Panc1 (cell line): Measurements from ENCODE around the gene CTNNBIP1. TPM values are rescaled to one million over a fixed set of nuclear protein-coding genes. Genes with fewer than 3 reads are reported as not detected.

ENCODE experiments used
- ATAC-seq: fragments of 200-7000 bp; cut with Tn5 transposase; 2 replicates; pipeline ENCODE4 v1.9.1; 2020; ENCODE audit warnings: mild to moderate bottlenecking, moderate library complexity
- BruUV-seq: library from RNA; stranded (reverse); fragments of 400-500 nt; replicated peaks from 2 replicates; lab custom pipeline; 2021; lab: Mats Ljungman, UMichigan
- CTCF ChIA-PET: fragments of 300-600 bp; sonication (Branson Sonifier 250); formaldehyde crosslinking; loops from one replicate; lab custom pipeline; 2022; ENCODE audit warnings: antibody characterized with exemption; lab: Charles Lee
- POLR2A ChIA-PET: fragments of 300-600 bp; sonication (Branson Sonifier 250); formaldehyde crosslinking; loops from one replicate; lab custom pipeline; 2022; ENCODE audit warnings: antibody characterized with exemption; lab: Charles Lee
- DNase-seq: peaks from one replicate; pipeline ENCODE4 v3.0.0-alpha.2; 2010; ENCODE audit warnings: low read depth, low spot score
- H3K27ac ChIP-seq: 2 replicates; pipeline ENCODE4 v1.5.1; 2011; ENCODE audit warnings: mild to moderate bottlenecking, low read length, inconsistent platforms
- H3K27me3 ChIP-seq: fragments of 200-500 bp; sonication (Bioruptor generic); 2 replicates; pipeline ENCODE4 v1.6.0; 2014; ENCODE audit warnings: low read length, inconsistent platforms; ENCODE audit not compliant: control insufficient read depth, insufficient read depth
- H3K36me3 ChIP-seq: fragments of 200-500 bp; sonication (Bioruptor generic); 2 replicates; pipeline ENCODE4 v1.5.1; 2014; ENCODE audit warnings: inconsistent platforms, mild to moderate bottlenecking, low read length, moderate library complexity; ENCODE audit not compliant: control insufficient read depth, insufficient read depth
- H3K4me1 ChIP-seq: 2 replicates; pipeline ENCODE4 v1.5.1; 2011; ENCODE audit warnings: inconsistent platforms, mild to moderate bottlenecking, low read length, moderate library complexity; ENCODE audit not compliant: control insufficient read depth, insufficient read depth
- H3K4me3 ChIP-seq, 2 experiments: 2 replicates each; pipeline ENCODE4 v1.5.1; 2011 to 2012; ENCODE audit warnings: low read depth in 2 of 2, low read length in 2 of 2, mild to moderate bottlenecking in 2 of 2, inconsistent platforms in 1 of 2, moderate library complexity in 1 of 2
- H3K9me3 ChIP-seq: fragments of 200-500 bp; sonication (Bioruptor generic); 2 replicates; pipeline ENCODE4 v1.5.1; 2014; ENCODE audit warnings: low read depth, mild to moderate bottlenecking, inconsistent platforms, low read length, moderate library complexity; ENCODE audit not compliant: control insufficient read depth, insufficient read depth
- POLR2AphosphoS5 ChIP-seq: IDR thresholded peaks from 2 replicates; pipeline ENCODE4 v1.6.1; 2012; ENCODE audit warnings: mild to moderate bottlenecking, low read depth, low read length, moderate library complexity
- SIN3A ChIP-seq: IDR thresholded peaks from 2 replicates; pipeline ENCODE4 v1.6.1; 2012; ENCODE audit warnings: low read depth, mild to moderate bottlenecking, low read length, moderate library complexity, borderline replicate concordance; ENCODE audit not compliant: insufficient read depth
- TCF7L2 ChIP-seq: IDR thresholded peaks from 2 replicates; pipeline ENCODE4 v1.6.1; 2011; ENCODE audit warnings: mild to moderate bottlenecking, low read depth, low read length, inconsistent platforms
- in situ Hi-C: cut with HindIII; loops from 2 replicates; pipeline ENCODE4 v1.10.0; 2016; ENCODE audit warnings: low sequenced_read_pairs, low pct_unique_long_range_greater_than_20kb
- intact Hi-C: fragments of 100-400 bp; cut with micrococcal nuclease; formaldehyde crosslinking; loops from one replicate; pipeline ENCODE4 v1.10.0; 2022; ENCODE audit not compliant: unreplicated experiment
- total RNA-seq: library from RNA; stranded (reverse); gene quantifications from one replicate; pipeline ENCODE4 v1.2.1, GENCODE V29; 2021; ENCODE audit not compliant: unreplicated experiment
- TF ChIP-seq, protein P1 (sequence below), 2 experiments: IDR thresholded peaks; 2 replicates each; pipeline ENCODE4 v1.6.1; 2011 to 2012; ENCODE audit warnings: low read depth in 2 of 2, control low read depth in 1 of 2, low read length in 1 of 2, mild to moderate bottlenecking in 1 of 2, moderate library complexity in 1 of 2; ENCODE audit not compliant: insufficient read depth in 1 of 2
- TF ChIP-seq, protein P2 (sequence below): fragments of 450-650 bp; IDR thresholded peaks from 2 replicates; pipeline ENCODE4 v1.5.1; 2017; ENCODE audit warnings: mild to moderate bottlenecking

CTNNBIP1 gene
- total RNA-seq, 1 experiment from 2014 or later, result 36.9 TPM

DNA sequence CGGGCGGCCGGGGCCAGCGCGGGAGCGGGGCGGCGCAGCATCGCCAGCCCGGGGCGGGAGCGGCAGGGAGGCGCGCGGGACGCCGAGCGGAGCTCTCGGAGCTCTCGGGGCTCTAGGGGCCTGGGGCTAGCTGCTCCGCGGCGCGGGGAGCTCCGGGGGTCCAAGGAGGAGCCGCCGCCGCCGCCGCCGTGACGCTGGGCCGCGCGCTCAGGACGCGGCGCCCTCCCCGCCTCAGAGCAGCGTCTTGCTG, 86.5 kb downstream of the CTNNBIP1 start:
- Histone ChIP-seq H3K4me1 (peaks cover 25% of the 10 kb centered on the region), H3K27ac (no peak overlapping the region), H3K27me3 (no peaks in the 10 kb centered on the region), H3K4me3 (peak overlapping the region; percentile 61 to 82), H3K9me3 (no peaks in the 10 kb centered on the region), H3K36me3 (no peaks in the 10 kb centered on the region; the same call in 1 of the 2 replicates)
- ChIA-PET POLR2A (no interaction called here), CTCF (no interaction called here)
- DNase-seq (no peak), ATAC-seq (peak; percentile 52)
- TF ChIP-seq, protein P1, sequence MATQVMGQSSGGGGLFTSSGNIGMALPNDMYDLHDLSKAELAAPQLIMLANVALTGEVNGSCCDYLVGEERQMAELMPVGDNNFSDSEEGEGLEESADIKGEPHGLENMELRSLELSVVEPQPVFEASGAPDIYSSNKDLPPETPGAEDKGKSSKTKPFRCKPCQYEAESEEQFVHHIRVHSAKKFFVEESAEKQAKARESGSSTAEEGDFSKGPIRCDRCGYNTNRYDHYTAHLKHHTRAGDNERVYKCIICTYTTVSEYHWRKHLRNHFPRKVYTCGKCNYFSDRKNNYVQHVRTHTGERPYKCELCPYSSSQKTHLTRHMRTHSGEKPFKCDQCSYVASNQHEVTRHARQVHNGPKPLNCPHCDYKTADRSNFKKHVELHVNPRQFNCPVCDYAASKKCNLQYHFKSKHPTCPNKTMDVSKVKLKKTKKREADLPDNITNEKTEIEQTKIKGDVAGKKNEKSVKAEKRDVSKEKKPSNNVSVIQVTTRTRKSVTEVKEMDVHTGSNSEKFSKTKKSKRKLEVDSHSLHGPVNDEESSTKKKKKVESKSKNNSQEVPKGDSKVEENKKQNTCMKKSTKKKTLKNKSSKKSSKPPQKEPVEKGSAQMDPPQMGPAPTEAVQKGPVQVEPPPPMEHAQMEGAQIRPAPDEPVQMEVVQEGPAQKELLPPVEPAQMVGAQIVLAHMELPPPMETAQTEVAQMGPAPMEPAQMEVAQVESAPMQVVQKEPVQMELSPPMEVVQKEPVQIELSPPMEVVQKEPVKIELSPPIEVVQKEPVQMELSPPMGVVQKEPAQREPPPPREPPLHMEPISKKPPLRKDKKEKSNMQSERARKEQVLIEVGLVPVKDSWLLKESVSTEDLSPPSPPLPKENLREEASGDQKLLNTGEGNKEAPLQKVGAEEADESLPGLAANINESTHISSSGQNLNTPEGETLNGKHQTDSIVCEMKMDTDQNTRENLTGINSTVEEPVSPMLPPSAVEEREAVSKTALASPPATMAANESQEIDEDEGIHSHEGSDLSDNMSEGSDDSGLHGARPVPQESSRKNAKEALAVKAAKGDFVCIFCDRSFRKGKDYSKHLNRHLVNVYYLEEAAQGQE (IDR thresholded peaks at IDR 0.05; ENCODE audit: insufficient read depth in 1 of 2, low read depth in 2 of 2, low read length in 1 of 2), result no peak
- TF ChIP-seq SIN3A (peak; percentile 46; the same call in 1 of the 2 replicates), POLR2AphosphoS5 (0 out of 2 replicates have a peak, but pooled peaks have one; percentile 71)
- intact Hi-C loops (no loop called here), in situ Hi-C loops (no loop called here)
- no TSS peak for BruUV-seq

DNA sequence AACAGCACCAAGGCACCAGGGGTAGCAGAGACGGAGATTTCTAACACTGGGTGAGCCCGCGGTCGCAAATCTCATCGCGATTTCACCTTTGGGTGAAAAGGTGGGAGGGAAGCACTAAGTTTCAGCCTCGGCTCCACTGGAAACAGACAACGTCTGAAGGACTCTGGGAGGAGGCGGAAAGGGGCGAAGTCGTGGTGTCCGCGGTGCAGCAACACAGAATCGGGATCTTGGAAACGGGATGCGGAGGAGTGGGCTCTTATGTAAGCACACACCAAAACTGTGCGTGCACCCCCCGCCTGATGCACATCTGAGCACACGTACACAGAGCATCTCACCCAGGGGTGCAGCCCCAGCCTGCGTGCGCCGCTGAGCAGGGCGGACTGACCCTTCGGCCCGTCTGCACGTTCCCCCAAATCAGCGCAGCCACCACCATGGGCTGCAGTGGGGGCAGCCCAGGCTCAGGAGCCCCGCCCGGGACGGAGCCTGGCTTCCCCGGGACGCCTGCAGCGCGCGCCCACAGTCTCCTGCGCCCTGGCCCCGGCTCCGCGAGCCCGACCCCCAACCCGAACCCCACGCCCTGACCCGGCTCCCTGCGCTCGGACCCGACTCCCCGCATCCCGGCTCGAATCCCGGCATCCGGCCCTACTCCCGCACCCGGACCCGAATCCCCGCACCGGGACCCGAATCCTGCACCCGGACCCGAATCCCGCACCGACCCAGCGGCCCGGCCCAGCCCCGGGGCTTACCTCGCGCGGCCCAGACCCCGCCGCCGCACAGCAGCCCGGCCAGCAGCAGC, 87.0 kb downstream of the CTNNBIP1 start:
- Histone ChIP-seq H3K4me1 (peaks cover 25% of the 10 kb centered on the region), H3K27me3 (no peaks in the 10 kb centered on the region), H3K27ac (peak overlapping the region; percentile 75), H3K4me3 (peak overlapping the region; percentile 61 to 82), H3K9me3 (no peaks in the 10 kb centered on the region), H3K36me3 (no peaks in the 10 kb centered on the region; the same call in 1 of the 2 replicates)
- in situ Hi-C loops, result no loop called here
- no TSS peak for BruUV-seq
- CTCF ChIA-PET, result no interaction called here
- DNase-seq (no peak), ATAC-seq (peak; percentile 47)
- TF ChIP-seq, protein P2, sequence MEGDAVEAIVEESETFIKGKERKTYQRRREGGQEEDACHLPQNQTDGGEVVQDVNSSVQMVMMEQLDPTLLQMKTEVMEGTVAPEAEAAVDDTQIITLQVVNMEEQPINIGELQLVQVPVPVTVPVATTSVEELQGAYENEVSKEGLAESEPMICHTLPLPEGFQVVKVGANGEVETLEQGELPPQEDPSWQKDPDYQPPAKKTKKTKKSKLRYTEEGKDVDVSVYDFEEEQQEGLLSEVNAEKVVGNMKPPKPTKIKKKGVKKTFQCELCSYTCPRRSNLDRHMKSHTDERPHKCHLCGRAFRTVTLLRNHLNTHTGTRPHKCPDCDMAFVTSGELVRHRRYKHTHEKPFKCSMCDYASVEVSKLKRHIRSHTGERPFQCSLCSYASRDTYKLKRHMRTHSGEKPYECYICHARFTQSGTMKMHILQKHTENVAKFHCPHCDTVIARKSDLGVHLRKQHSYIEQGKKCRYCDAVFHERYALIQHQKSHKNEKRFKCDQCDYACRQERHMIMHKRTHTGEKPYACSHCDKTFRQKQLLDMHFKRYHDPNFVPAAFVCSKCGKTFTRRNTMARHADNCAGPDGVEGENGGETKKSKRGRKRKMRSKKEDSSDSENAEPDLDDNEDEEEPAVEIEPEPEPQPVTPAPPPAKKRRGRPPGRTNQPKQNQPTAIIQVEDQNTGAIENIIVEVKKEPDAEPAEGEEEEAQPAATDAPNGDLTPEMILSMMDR, result no peak
- TF ChIP-seq TCF7L2 (no peak), POLR2AphosphoS5 (no peak), SIN3A (no peak)
- TF ChIP-seq, protein P1 (IDR thresholded peaks at IDR 0.05; ENCODE audit: insufficient read depth in 1 of 2, low read depth in 2 of 2, low read length in 1 of 2), result no peak
- intact Hi-C loops, result no loop called here
- POLR2A ChIA-PET, result no interaction called here
